Esophagus squamous epithelium (tissue), 5 donors: Measurements from ENCODE around the gene SMAD7. TPM values are rescaled to one million over a fixed set of nuclear protein-coding genes. Genes with fewer than 3 reads are reported as not detected.

Source experiments
- DNase-seq: peaks from one replicate; lab custom pipeline; 2025; lab: John Stamatoyannopoulos, UW
- H3K27ac ChIP-seq, 4 donors: fragments of 200-600 bp; sonication (generic); one replicate each; pipeline ENCODE4 v1.5.1; 2016 to 2019; ENCODE audit warnings: mild to moderate bottlenecking in 1 of 4
- H3K27me3 ChIP-seq, 4 donors: fragments of 200-600 bp; sonication (generic); 1 replicate in 3 of 4; 2 replicates in 1 of 4; pipeline versions ENCODE4 v1.5.1 to v1.6.0; 2017 to 2021; ENCODE audit warnings: antibody characterized with exemption in 1 of 4
- H3K36me3 ChIP-seq, 3 donors: fragments of 200-600 bp; sonication (generic); one replicate each; pipeline ENCODE4 v1.5.1; 2016 to 2019
- H3K4me1 ChIP-seq, 3 donors: fragments of 200-600 bp; sonication (generic); one replicate each; pipeline ENCODE4 v1.5.1; 2017 to 2019
- H3K4me3 ChIP-seq, 4 donors: fragments of 200-600 bp; sonication (generic); 1 replicate in 3 of 4; 2 replicates in 1 of 4; pipeline ENCODE4 v1.5.1; 2016 to 2019; ENCODE audit warnings: mild to moderate bottlenecking in 2 of 4, moderate library complexity in 1 of 4
- H3K9me3 ChIP-seq, 3 donors: fragments of 200-600 bp; sonication (generic); one replicate each; pipeline ENCODE4 v1.5.1; 2016 to 2019
- CTCF ChIP-seq, 6 experiments: fragments of 450-650 bp in 4 of 6; fragments of 200-600 bp in 2 of 6; sonication (generic) in 2 of 6; IDR thresholded peaks; one replicate each; pipeline ENCODE4 v1.5.1; 2016 to 2019; ENCODE audit warnings: antibody characterized with exemption in 6 of 6, mild to moderate bottlenecking in 4 of 6, moderate library complexity in 4 of 6
- POLR2A ChIP-seq, 4 donors: fragments of 450-650 bp; IDR thresholded peaks; one replicate each; pipeline ENCODE4 v1.6.1; 2017; ENCODE audit warnings: antibody characterized with exemption in 4 of 4, mild to moderate bottlenecking in 4 of 4, moderate library complexity in 3 of 4
- WGBS, 2 donors: methylation state at CpG; one replicate each; pipeline ENCODE4 v1.1.5; 2018; 5-methylcytosine and 5-hydroxymethylcytosine counted together
- intact Hi-C: fragments of 100-400 bp; cut with DNase I; formaldehyde crosslinking; loops from one replicate; pipeline ENCODE4 v1.15.0; 2022
- total RNA-seq, 4 donors: library from RNA; depleted of rRNA; stranded (reverse); fragments of >200 nt; gene quantifications; one replicate each; pipeline ENCODE4 v1.1.0, GENCODE V29; 2016
- donor health status: DM: yes; HTN: yes; CAD: no.

Gene SMAD7
- total RNA-seq, 4 donors from 2014 or later = 4.2 to 26.5 (median 9.0) TPM

DNA sequence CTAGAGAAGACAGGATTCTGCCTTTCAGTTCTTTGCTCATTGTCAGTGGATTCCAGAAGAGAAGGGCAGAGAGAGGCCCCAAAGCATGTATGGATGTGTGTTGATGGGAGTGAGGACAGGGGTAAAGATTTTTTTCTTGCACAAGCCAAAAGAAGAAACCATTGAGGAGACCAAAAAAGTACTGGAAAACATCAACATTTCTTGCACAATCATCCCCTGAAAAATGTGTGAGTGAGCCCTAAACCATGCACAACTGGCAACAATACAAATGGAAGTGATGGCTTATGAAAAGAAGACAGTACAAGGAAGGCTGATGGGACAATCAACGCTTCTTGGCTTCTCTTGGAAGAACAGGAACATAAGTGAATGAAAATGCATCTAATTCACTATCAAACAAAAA lies 5.6 kb upstream of the SMAD7 start:
- intact Hi-C loops = no loop called here
- Histone ChIP-seq H3K27ac (peak overlapping the region; percentile 75 to 99 (median 86)), H3K36me3 (no peaks in the 10 kb centered on the region), H3K4me1 (peaks cover 20 to 56% (median 32%) of the 10 kb centered on the region in 3 donors), H3K27me3 (no peaks in the 10 kb centered on the region), H3K4me3 (no peak overlapping the region), H3K9me3 (no peaks in the 10 kb centered on the region)
- no peak for DNase-seq
- TF ChIP-seq POLR2A (IDR thresholded peaks at IDR 0.05) (no peak), CTCF (IDR thresholded peaks at IDR 0.05) (no peak)
- WGBS, 2 donors = 57 to 71% methylated on average over 1 of the region's 1 CpG

- Histone ChIP-seq H3K4me3 (no peak overlapping the region), H3K9me3 (no peaks in the 10 kb centered on the region), H3K36me3 (no peaks in the 10 kb centered on the region), H3K27ac (peak overlapping the region; percentile 75 to 99 (median 86)), H3K4me1 (peaks cover 20 to 60% (median 32%) of the 10 kb centered on the region in 3 donors), H3K27me3 (no peaks in the 10 kb centered on the region)
- DNase-seq = no peak
- intact Hi-C loops = no loop called here
- TF ChIP-seq POLR2A (IDR thresholded peaks at IDR 0.05) (no peak), CTCF (IDR thresholded peaks at IDR 0.05) (no peak)
- 33 to 50% methylated on average over 7 of the region's 7 CpGs for WGBS, 2 donors
These were observed 5.1 kb upstream of the SMAD7 start for GRCh38 chr18:48955830-48956261.

- no peak for DNase-seq
- 38 to 49% methylated on average over 12 to 14 of the region's 14 CpGs for WGBS, 2 donors
- H3K4me1 ChIP-seq = peaks cover 20 to 63% (median 32%) of the 10 kb centered on the region in 3 donors
- H3K27me3 ChIP-seq = no peaks in the 10 kb centered on the region
- no peak overlapping the region for H3K4me3 ChIP-seq
- no peaks in the 10 kb centered on the region for H3K9me3 ChIP-seq
- no peak for TF ChIP-seq POLR2A (IDR thresholded peaks at IDR 0.05)
- no peak for TF ChIP-seq CTCF (IDR thresholded peaks at IDR 0.05)
- peak overlapping the region; percentile 75 to 99 (median 86) for H3K27ac ChIP-seq
- no peaks in the 10 kb centered on the region for H3K36me3 ChIP-seq
- intact Hi-C loops = no loop called here
These were observed 4.4 kb upstream of the SMAD7 start for GRCh38 chr18:48954886-48955819.

- intact Hi-C loops = no loop called here
- peaks cover 24 to 82% (median 32%) of the 10 kb centered on the region in 3 donors for H3K4me1 ChIP-seq
- H3K36me3 ChIP-seq = no peaks in the 10 kb centered on the region
- no peaks in the 10 kb centered on the region for H3K27me3 ChIP-seq
- H3K9me3 ChIP-seq = no peaks in the 10 kb centered on the region
- H3K4me3 ChIP-seq = peak overlapping the region; percentile 74 to 92 (median 88)
- WGBS, 2 donors = 56 to 60% methylated on average over 17 to 19 of the region's 19 CpGs
- peak overlapping the region; percentile 93 to 100 (median 98) for H3K27ac ChIP-seq
- no peak for TF ChIP-seq POLR2A (IDR thresholded peaks at IDR 0.05)
- no peak for TF ChIP-seq CTCF (IDR thresholded peaks at IDR 0.05)
- DNase-seq = no peak
These were observed 2.4 kb upstream of the SMAD7 start for GRCh38 chr18:48953104-48953706.
